Fibroblast of skin of right quadriceps (primary cell): Measurements from ENCODE around the gene ITPKA.

Source experiments
- DNase-seq: peaks from one replicate; pipeline ENCODE4 v3.0.0-alpha.2; 2013

ITPKA gene

DNA sequence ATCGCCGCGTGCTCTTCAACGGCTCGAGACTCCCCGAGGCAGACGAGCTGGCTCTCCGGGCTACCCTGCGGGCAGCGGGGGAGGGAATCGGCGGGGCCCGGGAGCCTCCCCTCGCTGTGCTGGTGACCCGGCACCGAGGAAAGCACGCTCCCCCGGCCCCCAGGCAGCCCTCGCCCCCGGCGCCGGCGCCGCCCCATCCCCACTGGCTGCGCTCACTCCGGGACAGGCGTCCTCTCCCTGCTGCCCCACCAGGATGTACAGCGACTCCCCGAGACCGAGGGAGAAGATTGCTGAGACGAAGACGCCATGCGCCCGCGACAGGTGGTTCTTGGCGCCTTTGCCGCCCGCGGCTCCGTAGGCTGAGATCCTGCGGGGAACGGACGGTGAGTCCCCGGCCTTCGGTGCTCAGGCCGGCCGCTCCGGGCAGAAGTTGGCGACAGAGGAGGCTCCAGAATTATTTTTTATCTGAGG, 18.3 kb downstream of the ITPKA start:
- DNase-seq, result no peak

DNA sequence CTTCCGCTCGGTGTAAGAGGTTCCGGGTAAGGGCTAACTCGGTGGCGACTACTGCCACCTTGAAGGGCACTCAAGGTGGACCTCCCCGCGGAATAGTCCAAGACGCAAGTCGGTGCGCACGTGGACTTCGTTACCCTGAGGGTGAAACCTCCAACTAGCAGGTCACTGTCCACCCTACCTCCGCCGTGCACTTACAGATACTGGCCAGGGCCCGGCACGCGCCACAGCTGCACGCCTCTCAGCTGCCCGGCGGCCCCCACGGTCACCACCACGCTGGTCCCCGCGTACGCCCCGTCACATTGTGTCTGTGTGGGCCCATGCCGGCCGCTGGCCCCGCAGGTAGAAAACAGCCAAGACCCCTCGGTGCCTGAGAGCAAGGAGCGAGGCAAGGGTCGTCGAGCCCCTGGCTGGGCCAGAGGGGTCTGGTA, 18.9 kb downstream of the ITPKA start:
- DNase-seq, result no peak

DNA sequence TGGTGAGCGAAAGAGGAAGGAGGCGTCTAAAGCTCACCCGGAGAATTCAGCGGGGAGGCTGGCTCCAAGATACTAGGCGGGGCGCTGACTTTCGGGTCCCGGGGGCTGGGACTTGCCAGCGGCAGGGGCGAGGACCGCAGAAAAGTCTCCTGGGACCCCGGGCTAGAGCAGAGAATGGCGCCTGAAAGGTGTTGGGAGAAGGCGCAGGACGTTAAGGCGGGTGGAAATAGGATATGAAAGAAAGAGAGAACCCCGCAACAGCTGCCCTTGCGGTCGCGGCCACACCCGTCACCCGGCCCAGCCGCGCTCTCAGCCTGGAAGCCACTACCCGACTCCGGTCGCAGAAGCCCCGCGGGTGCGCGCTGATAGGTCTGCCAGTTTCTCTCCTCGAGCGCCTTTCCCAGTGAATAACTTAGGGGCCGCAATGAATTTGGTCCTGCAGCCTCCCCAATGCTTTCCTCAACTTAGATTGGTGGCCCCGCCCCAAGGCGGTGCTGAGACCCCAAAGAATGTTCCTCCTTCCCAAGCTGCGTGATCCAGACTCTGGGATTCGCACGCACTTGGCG, 19.3 kb downstream of the ITPKA start:
- no peak for DNase-seq

DNA sequence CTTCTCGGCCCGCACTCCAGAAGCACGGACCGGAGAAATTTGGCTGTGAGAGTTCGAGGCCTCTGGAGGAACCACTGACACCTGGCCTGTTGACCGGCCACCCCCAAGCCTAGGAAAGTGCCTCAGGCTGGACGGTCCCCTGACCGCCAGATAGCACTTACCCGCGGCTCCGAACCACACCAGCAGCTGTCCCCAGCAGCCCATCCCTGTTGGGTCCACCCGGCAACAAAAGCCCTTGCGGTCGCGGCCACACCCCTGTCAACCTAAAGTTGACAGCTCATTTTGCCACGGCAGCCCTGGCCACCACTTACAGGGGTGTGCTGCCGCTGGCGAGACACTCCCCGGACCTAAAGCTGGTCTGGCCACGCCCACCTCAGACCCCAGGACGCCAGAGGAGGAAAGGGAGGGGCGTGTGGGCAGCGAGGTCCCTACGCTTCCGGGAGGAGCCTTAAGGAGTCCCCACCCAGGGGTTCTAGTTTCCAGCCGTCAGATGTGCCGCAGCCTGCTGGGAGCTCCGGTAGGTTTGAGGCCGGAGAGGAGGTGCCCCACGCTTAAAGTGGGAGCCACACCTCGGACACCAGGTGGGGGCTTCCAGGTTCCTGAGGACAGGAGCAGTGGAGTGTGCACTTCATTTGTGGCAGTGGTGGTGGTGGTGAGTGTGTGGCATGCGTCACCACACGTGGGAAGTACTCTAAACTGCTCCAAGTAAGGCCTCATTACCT, 20.0 kb downstream of the ITPKA start, which contains the start of gene LTK:
TSS of gene LTK (minus strand) at position 322 of the 722 bp plus-strand sequence. CDS start at position 204, 118 bp downstream.
- DNase-seq, result peak; percentile 24

DNA sequence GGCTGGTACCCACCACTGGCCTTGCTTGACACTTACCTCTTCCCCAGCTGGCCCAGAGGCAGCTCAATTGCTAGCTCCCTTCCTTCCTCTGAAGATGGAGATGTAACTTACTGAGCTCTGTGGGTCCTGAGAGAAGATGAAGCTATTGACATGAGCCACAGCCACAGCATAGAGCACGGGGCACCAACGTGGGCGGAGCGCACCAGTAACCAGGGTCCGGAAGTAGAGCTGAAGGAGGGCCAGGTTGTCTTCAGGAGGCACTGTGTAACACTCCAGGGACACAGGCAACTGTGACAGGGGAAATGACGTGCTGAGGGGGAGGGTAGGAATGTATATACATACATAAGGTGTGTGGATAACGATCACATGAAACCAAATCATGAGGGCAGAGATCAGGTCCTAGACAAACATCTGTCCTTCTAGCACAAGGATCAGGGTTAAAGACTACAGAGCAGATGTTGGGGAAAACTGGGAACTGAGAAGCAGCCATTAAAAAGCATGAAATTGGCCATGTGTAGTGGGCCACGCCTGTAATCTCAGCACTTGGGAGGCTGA, 24.3 kb downstream of the ITPKA start:
- no peak for DNase-seq

DNA sequence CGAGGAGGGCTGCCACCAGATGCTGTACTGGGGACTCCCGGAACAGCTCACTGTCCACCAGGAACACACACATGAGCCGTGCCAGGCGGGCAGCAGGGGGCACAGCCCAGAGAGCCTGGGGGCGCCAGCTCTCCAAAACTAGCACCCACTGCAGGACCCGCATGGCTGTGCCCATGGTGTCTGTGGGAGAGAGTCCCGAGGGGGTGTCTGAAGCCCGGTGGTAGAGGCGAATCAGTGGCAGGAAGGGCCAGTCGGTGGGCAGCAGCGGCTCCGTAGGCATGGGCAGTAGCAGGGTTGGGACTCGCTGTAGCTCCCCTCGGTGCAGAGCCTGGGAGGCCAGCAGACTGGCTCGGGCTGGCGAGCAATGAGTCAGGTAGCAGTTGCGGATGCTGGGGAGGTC, 27.0 kb downstream of the ITPKA start:
- no peak for DNase-seq

DNA sequence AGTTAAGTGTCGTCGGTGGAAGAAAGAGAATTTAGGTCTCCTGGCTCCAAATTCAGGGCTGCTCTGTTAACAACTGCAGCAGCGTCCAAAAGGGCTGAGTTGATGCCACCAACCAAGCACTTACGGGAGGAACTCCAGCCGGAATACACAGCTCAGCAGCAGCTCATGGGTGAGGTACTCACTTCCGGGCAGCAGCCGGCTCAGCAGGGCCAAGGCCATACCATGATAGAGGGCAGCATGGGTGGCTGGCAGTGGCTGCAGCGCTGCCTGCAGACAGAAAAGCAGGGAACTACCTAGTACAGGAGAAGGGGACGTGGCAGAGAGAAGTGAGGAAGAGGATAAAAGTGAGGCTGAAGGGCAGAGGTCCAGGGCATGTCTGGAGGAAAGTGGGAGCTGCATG, 27.9 kb downstream of the ITPKA start:
- no peak for DNase-seq

DNA sequence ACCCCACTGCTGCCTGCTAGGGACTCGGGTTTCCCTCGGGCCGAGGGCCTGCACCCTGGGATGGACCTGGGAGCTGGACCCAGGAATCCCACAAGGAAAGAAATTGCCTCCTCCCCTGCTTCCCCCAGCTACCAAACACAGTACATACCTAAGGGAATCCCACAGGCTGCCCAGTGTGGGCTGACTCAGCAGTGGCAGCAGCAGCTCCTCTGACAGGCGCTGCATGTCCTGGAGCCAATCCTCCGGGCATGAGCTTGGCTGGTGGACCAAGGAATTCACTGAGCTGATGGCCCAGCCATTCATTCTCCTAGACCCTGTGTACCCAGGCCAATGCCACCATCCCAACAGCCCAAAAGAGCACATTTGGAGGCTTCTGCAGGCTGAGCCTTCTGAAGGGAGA, 29.4 kb downstream of the ITPKA start:
- no peak for DNase-seq

DNA sequence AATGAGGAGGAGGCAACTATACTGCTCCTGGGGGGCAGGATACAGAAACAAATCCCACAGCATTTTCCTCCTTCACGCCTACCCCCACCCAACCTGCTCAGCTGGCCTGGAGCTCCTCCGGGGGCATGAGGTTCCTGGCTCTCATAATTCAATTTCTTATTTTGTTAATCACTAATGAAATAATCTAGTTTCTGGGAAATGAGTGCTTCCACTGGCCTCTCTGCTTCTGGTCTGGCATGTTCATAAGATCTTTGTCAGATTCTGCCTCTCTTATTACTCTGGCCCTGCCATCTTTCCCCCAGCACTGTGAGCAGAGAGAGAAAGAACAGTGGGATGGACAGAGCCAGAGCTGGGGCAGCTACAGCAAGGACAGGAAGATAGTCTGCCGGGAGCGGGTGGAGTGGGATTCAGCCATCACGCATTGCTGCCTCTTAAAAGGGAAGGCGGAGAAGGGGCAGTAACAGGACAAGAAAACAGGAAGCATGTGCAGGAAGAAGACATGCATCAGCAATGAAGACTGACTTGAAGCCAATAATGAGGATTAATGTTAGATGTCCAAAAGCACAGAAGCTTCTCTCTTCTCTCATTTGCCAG, 36.8 kb downstream of the ITPKA start:
- no peak for DNase-seq

DNA sequence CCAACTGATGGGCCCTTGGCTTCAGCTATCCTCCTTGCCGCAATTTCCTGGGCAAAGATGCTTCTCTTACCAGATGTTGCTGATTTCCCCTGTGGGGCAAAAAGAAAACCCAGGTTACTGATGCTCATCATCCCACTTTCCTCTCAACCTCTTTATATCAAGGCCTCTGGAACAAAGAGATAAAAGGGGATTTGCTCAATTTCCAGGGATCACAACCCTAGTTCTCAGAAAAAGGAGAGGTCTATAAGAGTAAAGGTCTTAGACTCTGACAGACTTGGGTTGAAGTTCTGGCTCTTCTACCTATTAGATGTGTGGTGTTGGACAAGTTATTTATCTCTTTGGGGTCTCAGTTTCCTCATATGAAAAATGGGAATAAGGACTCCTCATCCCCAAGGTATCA, 41.9 kb downstream of the ITPKA start:
- no peak for DNase-seq

DNA sequence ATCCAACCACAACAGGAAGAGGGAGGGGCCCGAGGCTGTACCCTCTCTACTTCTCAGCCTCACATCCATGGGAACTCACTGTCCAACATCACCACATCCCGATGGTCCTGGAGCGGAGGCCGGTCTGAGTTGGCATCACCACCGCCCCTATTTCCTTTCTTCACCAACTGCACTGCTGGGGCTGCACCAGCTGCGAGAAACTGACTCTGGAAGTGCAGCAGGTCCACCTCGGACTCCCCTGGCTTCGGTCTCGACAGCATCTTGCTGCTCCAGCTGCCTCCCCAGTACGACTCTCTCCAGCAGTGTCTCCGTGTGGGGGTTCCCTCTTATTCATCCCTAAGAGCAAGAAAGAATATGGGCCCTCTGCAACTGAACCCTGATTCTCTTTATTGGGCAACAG, 43.2 kb downstream of the ITPKA start:
- DNase-seq, result no peak

DNA sequence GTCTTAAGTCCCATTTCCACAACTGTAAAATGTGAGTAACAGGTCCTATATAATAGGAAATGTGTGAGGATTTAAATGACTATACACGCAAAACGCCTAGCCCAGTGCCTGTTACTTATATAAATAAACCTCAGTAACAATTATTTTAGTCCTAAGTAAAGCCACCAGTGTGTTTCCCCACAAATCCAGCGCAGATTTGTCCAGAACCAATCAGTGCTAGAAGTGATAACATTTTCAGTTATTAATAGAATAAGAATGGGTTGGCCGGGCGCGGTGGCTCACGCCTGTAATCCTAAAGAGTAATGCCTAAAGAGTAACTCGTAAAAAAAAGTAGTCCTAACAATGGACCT, 49.8 kb downstream of the ITPKA start:
- no peak for DNase-seq

DNA sequence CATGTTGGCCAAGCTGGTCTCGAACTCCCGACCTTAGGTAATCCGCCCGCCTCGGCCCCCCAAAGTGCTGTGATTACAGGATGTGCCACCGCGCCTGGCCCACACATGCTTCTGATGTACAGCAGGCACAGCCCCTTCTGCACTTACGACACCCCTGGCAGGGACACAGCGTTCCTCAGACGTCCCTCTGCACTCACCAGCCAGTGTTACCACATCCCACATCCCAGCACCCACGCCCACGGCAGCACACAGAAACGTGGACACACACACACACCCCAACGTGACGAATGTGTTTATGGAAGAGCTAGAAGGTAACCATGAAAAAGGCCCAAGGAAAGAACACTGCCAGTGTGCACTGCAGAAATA, 51.0 kb downstream of the ITPKA start:
- no peak for DNase-seq

DNA sequence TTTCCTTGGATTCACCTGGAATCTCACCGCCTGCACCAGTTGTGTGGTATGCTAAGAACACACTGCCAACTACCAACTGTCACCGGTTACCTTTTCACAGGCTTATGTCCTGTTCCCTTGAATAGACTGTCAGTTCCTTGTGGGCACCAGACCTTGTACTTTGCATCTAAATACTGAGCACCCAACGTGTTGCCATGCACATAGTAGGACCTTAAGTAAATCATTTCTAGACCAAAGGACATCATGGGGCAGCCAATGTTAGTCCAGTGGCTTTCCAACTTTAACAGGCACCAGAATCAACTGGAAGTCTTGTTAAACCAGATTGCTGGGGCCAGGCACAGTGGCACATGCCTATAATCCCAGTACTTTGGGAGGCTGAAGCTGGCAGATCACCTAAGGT, 51.5 kb downstream of the ITPKA start:
- no peak for DNase-seq

DNA sequence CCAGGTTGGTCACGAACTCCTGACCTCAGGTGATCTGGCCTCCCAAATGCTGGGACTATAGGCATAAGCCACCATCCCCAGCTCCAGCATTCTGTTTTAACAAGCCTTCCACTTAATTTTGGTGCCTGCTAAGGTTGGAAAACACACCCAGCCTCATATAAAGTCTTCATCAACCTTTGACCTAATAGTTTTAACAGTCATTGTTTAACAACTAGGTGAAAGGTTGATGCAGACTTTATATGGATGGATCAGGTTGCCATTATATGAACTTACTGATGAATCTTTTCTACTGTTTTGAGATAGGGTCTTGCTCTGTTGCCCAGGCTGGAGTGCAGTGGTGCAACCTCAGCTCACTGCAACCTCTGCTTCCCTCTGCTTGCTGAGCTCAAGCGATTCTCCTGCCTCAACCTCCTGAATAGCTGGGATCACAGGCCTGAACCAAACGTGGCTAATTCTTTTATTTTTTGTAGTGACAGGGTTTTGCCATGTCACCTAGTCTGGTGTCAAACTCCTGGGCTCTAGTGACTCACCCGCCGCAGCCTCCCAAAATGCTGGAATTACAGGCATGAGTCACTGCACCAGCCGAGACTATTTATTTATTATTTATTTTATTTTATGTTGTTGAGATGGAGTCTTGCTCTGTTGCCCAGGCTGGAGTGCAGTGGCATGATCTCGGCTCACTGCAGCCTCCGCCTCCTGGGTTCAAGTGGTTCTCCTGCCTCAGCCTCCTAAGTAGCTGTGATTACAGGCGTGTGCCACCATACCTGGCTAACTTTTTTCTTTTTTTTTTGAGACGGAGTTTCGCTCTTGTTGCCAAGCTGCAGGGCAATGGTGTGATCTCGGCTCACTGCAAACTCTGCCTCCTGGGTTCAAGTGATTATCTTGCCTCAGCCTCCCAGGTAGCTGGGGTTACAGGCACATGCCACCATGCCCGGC, 53.4 kb downstream of the ITPKA start:
- DNase-seq, result peak; percentile 66

DNA sequence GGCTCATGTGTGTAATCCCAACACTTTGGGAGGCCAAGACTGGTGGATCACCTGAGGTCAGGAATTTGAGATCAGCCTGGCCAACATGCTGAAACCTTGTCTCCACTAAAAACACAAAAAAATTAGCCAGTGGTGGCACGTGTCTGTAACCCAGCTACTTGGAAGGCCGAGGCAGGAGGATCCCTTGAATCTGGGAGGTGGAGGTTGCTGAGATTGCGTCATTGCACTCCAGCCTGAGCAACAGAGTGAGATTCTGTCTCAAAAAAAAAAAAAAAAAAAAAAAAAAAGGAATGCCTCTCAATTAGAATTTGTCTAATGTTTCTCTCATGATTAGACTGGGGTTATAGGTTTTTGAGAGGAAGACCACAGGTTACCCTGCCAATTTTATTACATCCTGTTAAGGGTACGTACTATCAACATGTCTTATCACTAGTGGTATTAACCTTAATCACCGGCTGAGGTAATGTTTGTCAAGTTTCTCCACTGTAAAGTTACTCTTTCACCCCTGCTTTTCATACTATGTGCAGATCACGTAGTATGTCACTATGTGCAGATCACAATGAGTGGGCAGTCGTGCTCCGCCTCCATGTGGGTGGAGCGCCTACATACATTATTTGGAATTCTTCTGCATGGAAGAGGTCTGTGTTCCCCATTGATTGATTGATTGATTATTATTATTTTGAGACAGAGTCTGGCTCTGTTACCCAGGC, 56.5 kb downstream of the ITPKA start:
- no peak for DNase-seq
